ENCODE data around the gene TMTC1.

- TF ChIP-seq, protein P1, sequence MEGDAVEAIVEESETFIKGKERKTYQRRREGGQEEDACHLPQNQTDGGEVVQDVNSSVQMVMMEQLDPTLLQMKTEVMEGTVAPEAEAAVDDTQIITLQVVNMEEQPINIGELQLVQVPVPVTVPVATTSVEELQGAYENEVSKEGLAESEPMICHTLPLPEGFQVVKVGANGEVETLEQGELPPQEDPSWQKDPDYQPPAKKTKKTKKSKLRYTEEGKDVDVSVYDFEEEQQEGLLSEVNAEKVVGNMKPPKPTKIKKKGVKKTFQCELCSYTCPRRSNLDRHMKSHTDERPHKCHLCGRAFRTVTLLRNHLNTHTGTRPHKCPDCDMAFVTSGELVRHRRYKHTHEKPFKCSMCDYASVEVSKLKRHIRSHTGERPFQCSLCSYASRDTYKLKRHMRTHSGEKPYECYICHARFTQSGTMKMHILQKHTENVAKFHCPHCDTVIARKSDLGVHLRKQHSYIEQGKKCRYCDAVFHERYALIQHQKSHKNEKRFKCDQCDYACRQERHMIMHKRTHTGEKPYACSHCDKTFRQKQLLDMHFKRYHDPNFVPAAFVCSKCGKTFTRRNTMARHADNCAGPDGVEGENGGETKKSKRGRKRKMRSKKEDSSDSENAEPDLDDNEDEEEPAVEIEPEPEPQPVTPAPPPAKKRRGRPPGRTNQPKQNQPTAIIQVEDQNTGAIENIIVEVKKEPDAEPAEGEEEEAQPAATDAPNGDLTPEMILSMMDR (IDR thresholded peaks at IDR 0.05; ENCODE audit: low read depth, low read length): no peak
- no peak for TF ChIP-seq MAX (IDR thresholded peaks at IDR 0.05; ENCODE audit: low read depth, low read length)
Measured at GRCh38 chr12:29739279-29739991, 44.3 kb downstream of the TMTC1 start.

All from NB4 (cell line).